ENCODE results near the gene MC1R. TPM values are rescaled to one million over a fixed set of nuclear protein-coding genes. Genes with fewer than 3 reads are reported as not detected.

MC1R gene
- total and polyA plus RNA-seq, 10 of the 15 experiments (the other 5 are each of a cell fraction or from before 2014, with no cell fraction given), result 0.06 to 2.3 (median 0.45) TPM

DNA sequence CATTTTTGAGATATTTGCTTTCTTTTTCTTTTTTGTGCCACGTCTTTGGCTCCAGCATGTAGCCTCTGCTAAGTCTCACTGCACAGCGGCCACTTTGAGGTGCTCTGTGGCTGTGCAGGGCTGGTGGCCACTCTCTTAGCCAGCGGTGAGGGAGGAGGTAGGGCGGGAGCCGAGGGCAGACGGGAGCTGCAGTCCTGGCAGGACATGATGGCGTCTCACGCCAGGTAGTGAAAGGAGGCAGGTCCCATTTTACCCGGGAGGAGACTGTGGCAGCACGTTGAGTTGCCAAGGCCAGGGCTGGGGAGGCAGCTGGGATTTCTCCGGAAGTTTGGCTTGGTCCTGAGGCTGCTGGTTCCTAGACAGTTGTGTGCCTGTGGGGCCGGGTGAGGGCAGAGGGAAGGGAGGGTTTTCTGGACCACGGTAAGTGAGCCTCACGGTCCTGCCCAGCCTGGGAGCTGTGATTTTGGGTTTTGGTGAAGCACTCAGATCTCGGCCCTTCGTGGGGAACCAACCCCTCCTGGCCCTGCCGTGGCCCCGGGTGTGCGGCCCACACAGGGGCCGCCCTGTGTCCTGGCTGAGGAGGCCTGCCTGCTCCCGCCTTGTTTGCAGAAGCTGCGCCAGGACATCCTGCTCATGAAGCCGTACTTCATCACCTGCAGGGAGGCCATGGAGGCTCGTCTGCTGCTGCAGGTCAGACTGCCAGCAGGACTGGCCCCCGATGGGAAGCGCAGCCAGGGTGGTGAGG, 44.3 kb downstream of the MC1R start:
- no peak overlapping the region for H2AFZ ChIP-seq (ENCODE audit: control insufficient read depth, low read depth, low read length)
- H3K27ac ChIP-seq (ENCODE audit: control insufficient read depth, insufficient read depth), result no peak overlapping the region
- intact Hi-C loops (cut with micrococcal nuclease; ENCODE audit: unreplicated experiment) (no loop called here), in situ Hi-C loops (cut with MboI) (no loop called here)
- no peak for DNase-seq (ENCODE audit: low read depth, low spot score)
- ChIA-PET CTCF (no interaction called here), SMC1A (ENCODE audit: uncharacterized antibody, unreplicated experiment) (no interaction called here), RAD21 (ENCODE audit: unreplicated experiment) (no interaction called here), POLR2A (no interaction called here)
- no peaks in the 10 kb centered on the region for H3K79me2 ChIP-seq (ENCODE audit: control insufficient read depth, insufficient read depth, low read length)
- no TSS peak for BruUV-seq (replicated peaks)
- TF ChIP-seq, protein P1, sequence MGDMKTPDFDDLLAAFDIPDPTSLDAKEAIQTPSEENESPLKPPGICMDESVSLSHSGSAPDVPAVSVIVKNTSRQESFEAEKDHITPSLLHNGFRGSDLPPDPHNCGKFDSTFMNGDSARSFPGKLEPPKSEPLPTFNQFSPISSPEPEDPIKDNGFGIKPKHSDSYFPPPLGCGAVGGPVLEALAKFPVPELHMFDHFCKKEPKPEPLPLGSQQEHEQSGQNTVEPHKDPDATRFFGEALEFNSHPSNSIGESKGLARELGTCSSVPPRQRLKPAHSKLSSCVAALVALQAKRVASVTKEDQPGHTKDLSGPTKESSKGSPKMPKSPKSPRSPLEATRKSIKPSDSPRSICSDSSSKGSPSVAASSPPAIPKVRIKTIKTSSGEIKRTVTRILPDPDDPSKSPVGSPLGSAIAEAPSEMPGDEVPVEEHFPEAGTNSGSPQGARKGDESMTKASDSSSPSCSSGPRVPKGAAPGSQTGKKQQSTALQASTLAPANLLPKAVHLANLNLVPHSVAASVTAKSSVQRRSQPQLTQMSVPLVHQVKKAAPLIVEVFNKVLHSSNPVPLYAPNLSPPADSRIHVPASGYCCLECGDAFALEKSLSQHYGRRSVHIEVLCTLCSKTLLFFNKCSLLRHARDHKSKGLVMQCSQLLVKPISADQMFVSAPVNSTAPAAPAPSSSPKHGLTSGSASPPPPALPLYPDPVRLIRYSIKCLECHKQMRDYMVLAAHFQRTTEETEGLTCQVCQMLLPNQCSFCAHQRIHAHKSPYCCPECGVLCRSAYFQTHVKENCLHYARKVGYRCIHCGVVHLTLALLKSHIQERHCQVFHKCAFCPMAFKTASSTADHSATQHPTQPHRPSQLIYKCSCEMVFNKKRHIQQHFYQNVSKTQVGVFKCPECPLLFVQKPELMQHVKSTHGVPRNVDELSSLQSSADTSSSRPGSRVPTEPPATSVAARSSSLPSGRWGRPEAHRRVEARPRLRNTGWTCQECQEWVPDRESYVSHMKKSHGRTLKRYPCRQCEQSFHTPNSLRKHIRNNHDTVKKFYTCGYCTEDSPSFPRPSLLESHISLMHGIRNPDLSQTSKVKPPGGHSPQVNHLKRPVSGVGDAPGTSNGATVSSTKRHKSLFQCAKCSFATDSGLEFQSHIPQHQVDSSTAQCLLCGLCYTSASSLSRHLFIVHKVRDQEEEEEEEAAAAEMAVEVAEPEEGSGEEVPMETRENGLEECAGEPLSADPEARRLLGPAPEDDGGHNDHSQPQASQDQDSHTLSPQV (IDR thresholded peaks at IDR 0.05), result no peak
- no peak for TF ChIP-seq ZNF24 (IDR thresholded peaks at IDR 0.05)
- no peak for TF ChIP-seq FOXK2 (IDR thresholded peaks at IDR 0.05)
- TF ChIP-seq KDM1A (IDR thresholded peaks at IDR 0.05; ENCODE audit: borderline replicate concordance), result no peak
- TF ChIP-seq NR2F1 (conservative IDR thresholded peaks at IDR 0.05), result no peak
- TF ChIP-seq NRF1 (conservative IDR thresholded peaks at IDR 0.05; ENCODE audit: low read depth, low read length), result no peak
- TF ChIP-seq MTA3 (IDR thresholded peaks at IDR 0.05; ENCODE audit: borderline replicate concordance, low read length), result no peak
- no peak for TF ChIP-seq SUZ12 (IDR thresholded peaks at IDR 0.05; ENCODE audit: unreplicated experiment)
- no peak for TF ChIP-seq NFXL1 (IDR thresholded peaks at IDR 0.05; ENCODE audit: borderline replicate concordance)
- TF ChIP-seq ZNF217 (IDR thresholded peaks at IDR 0.05), result no peak
- no peak for TF ChIP-seq TARDBP (IDR thresholded peaks at IDR 0.05; ENCODE audit: borderline replicate concordance)
- TF ChIP-seq ZNF622 (IDR thresholded peaks at IDR 0.05), result no peak
- TF ChIP-seq NBN (IDR thresholded peaks at IDR 0.05), result no peak
- TF ChIP-seq SREBF2 (IDR thresholded peaks at IDR 0.05; ENCODE audit: low read length), result no peak
- no peak for TF ChIP-seq NR2C1 (IDR thresholded peaks at IDR 0.05)
- TF ChIP-seq MYC (IDR thresholded peaks at IDR 0.05; ENCODE audit: insufficient read depth, insufficient read length, insufficient replicate concordance, low read length, severe bottlenecking), result no peak
- TF ChIP-seq, protein P2, sequence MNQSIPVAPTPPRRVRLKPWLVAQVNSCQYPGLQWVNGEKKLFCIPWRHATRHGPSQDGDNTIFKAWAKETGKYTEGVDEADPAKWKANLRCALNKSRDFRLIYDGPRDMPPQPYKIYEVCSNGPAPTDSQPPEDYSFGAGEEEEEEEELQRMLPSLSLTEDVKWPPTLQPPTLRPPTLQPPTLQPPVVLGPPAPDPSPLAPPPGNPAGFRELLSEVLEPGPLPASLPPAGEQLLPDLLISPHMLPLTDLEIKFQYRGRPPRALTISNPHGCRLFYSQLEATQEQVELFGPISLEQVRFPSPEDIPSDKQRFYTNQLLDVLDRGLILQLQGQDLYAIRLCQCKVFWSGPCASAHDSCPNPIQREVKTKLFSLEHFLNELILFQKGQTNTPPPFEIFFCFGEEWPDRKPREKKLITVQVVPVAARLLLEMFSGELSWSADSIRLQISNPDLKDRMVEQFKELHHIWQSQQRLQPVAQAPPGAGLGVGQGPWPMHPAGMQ (IDR thresholded peaks at IDR 0.05; ENCODE audit: borderline replicate concordance), result no peak
- no peak for TF ChIP-seq CEBPB (IDR thresholded peaks at IDR 0.05; ENCODE audit: borderline replicate concordance in 1 of 2, low read depth in 2 of 2, low read length in 2 of 2)
- TF ChIP-seq KLF5 (IDR thresholded peaks at IDR 0.05; ENCODE audit: partially characterized antibody), result no peak
- TF ChIP-seq HDAC6 (IDR thresholded peaks at IDR 0.05; ENCODE audit: unreplicated experiment), result no peak
- H3K9ac ChIP-seq (ENCODE audit: control insufficient read depth, insufficient read depth, low read length), result no peak overlapping the region
- H3K4me2 ChIP-seq (ENCODE audit: control insufficient read depth, insufficient read depth), result no peak overlapping the region
- FAIRE-seq, result no peak
- no peak for ATAC-seq
- WGBS (ENCODE audit: insufficient coverage, insufficient replicate concordance, low lambda C conversion rate, missing lambda C conversion rate), result 82% methylated on average over 25 of the region's 26 CpGs
- no peaks in the 10 kb centered on the region for H3K9me3 ChIP-seq (replicated peaks; ENCODE audit: control insufficient read depth, insufficient read depth, low read length)
- H3K27me3 ChIP-seq (replicated peaks in 1 of 2; ENCODE audit: control insufficient read depth in 2 of 2, insufficient read depth in 2 of 2, low read length in 1 of 2), result no peaks in the 10 kb centered on the region
- no peaks in the 10 kb centered on the region for H3K4me1 ChIP-seq (ENCODE audit: control insufficient read depth, insufficient read depth, low read length)
- no peak overlapping the region for H3K4me3 ChIP-seq
- H4K20me1 ChIP-seq (ENCODE audit: control insufficient read depth, insufficient read depth), result no peaks in the 10 kb centered on the region
- H3K36me3 ChIP-seq (ENCODE audit: control insufficient read depth in 2 of 2, insufficient read depth in 2 of 2, low read length in 1 of 2), result peaks cover 0 to 5% of the 10 kb centered on the region in 2 experiments; a peak in 3 of 4 replicates
